Hepatocyte (in vitro differentiated cells): Measurements from ENCODE around the gene ZCCHC24. TPM values are rescaled to one million over a fixed set of nuclear protein-coding genes. Genes with fewer than 3 reads are reported as not detected.

Experiments
- DNase-seq: peaks from one replicate; pipeline ENCODE4 v3.0.0-alpha.2; 2016; ENCODE audit warnings: low spot score
- H2AFZ ChIP-seq: fragments of 200-600 bp; sonication (generic); 2 replicates; pipeline ENCODE4 v1.6.0; 2016; ENCODE audit warnings: antibody characterized with exemption, mild to moderate bottlenecking
- H3K27ac ChIP-seq: fragments of 200-600 bp; sonication (generic); 2 replicates; pipeline ENCODE4 v1.5.1; 2016; ENCODE audit warnings: mild to moderate bottlenecking
- H3K27me3 ChIP-seq: fragments of 200-600 bp; sonication (generic); 2 replicates; pipeline ENCODE4 v1.6.1; 2016
- H3K36me3 ChIP-seq: fragments of 200-600 bp; sonication (generic); replicated peaks from 2 replicates; pipeline ENCODE4 v1.5.1; 2016; ENCODE audit warnings: low read depth; ENCODE audit not compliant: insufficient read depth
- H3K4me1 ChIP-seq: fragments of 200-600 bp; sonication (generic); 2 replicates; pipeline ENCODE4 v1.5.1; 2016; ENCODE audit warnings: mild to moderate bottlenecking, moderate library complexity; ENCODE audit not compliant: insufficient read depth
- H3K4me2 ChIP-seq: fragments of 200-600 bp; sonication (generic); 2 replicates; pipeline ENCODE4 v1.6.0; 2016
- H3K4me3 ChIP-seq: fragments of 200-600 bp; sonication (generic); 2 replicates; pipeline ENCODE4 v1.5.1; 2016; ENCODE audit warnings: mild to moderate bottlenecking
- H3K79me2 ChIP-seq: fragments of 200-600 bp; sonication (generic); 2 replicates; pipeline ENCODE4 v1.6.0; 2017; ENCODE audit warnings: mild to moderate bottlenecking
- H3K9me2 ChIP-seq: fragments of 200-600 bp; sonication (generic); replicated peaks from 2 replicates; pipeline ENCODE4 v1.6.0; 2017; ENCODE audit warnings: mild to moderate bottlenecking; ENCODE audit not compliant: insufficient read depth
- H3K9me3 ChIP-seq: fragments of 200-600 bp; sonication (generic); 2 replicates; pipeline ENCODE4 v1.5.1; 2016; ENCODE audit warnings: low read depth, mild to moderate bottlenecking
- H4K20me1 ChIP-seq: fragments of 200-600 bp; sonication (generic); 2 replicates; pipeline ENCODE4 v1.6.0; 2016; ENCODE audit warnings: mild to moderate bottlenecking; ENCODE audit not compliant: insufficient read depth, poor library complexity, severe bottlenecking
- EZH2 ChIP-seq: fragments of 200-600 bp; sonication (generic); IDR thresholded peaks from 2 replicates; pipeline ENCODE4 v1.6.1; 2016; ENCODE audit warnings: antibody characterized with exemption, mild to moderate bottlenecking, borderline replicate concordance
- EZH2phosphoT487 ChIP-seq: fragments of 200-600 bp; sonication (generic); IDR thresholded peaks from one replicate; pipeline ENCODE4 v1.6.1; 2018; ENCODE audit warnings: antibody characterized with exemption, mild to moderate bottlenecking, low read depth, moderate library complexity; ENCODE audit not compliant: unreplicated experiment, severe bottlenecking
- WGBS: methylation state at CpG from one replicate; pipeline ENCODE4 v1.1.6; 2016; ENCODE audit warnings: low lambda C conversion rate; ENCODE audit errors: missing lambda C conversion rate; 5-methylcytosine and 5-hydroxymethylcytosine counted together
- polyA plus RNA-seq: library from polyadenylated mRNA; unstranded; fragments of >200 nt; fragmentation: Nextera tagmentation; extraction: Ambion mirVana; gene quantifications from 2 replicates; pipeline ENCODE4 v1.2.1, GENCODE V29; 2016
- total RNA-seq: library from RNA; depleted of rRNA; stranded (reverse); fragments of >200 nt; gene quantifications from 2 replicates; pipeline ENCODE4 v1.2.3, GENCODE V29; 2014
- TF ChIP-seq, protein P1 (sequence below): fragments of 200-600 bp; sonication (generic); IDR thresholded peaks from 2 replicates; pipeline ENCODE4 v1.5.1; 2016; ENCODE audit warnings: antibody characterized with exemption, mild to moderate bottlenecking; ENCODE audit not compliant: poor library complexity

The ZCCHC24 gene
- total and polyA plus RNA-seq, 2 experiments from 2014 or later: 20.1 to 20.6 TPM

GRCh38 chr10:79380946-79381721, 64.3 kb downstream of the ZCCHC24 start:
- H3K4me2 ChIP-seq: no peak overlapping the region

DNA sequence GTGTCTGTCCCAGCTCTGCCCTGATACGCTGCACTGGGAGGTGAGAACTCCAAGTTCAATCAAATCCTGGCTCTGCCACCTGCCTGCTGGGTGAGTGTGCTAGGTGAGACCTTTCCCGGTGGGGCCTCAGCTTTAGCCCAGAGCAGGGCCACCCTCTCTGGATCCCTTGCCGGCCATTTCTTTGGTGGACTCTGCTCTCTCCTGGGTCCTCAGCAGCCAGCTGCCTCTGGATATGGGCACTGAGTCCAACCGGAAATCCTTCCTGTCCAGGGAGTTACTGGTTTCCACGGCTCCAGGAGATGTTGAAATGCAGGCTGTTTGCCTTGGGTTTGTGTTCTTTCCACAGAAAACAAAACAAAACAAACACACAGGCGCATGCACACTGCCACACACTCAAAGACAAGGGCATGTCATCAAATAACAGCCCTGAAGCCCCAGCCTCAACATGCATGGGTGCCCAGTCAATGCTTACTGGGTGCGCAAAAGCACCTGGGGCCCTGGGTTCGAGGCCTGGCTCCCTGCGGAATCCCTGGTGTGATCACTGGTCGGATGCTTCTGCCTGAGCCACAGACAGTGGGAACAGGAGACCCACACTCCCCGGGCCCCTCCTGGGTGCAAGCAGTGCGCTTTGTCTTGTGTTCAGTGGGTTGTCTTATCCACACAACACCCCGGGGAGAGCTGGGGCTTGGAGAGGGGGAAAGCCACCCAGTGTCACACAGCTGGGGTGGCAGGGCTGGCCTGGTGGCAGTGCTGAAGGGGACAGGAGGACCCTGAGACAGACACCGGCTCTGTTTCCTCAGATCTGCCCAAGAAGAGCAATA, 65.1 kb downstream of the ZCCHC24 start:
- Histone ChIP-seq H3K4me3 (no peak overlapping the region), H3K9me3 (no peaks in the 10 kb centered on the region), H3K79me2 (no peaks in the 10 kb centered on the region), H4K20me1 (no peaks in the 10 kb centered on the region), H3K27me3 (no peaks in the 10 kb centered on the region), H3K4me1 (peaks cover 28% of the 10 kb centered on the region), H3K27ac (peak overlapping the region; percentile 90), H3K36me3 (no peaks in the 10 kb centered on the region), H2AFZ (no peak overlapping the region), H3K9me2 (no peaks in the 10 kb centered on the region), H3K4me2 (peak overlapping the region; percentile 48)
- TF ChIP-seq EZH2phosphoT487 (no peak), EZH2 (no peak)
- TF ChIP-seq, protein P1, sequence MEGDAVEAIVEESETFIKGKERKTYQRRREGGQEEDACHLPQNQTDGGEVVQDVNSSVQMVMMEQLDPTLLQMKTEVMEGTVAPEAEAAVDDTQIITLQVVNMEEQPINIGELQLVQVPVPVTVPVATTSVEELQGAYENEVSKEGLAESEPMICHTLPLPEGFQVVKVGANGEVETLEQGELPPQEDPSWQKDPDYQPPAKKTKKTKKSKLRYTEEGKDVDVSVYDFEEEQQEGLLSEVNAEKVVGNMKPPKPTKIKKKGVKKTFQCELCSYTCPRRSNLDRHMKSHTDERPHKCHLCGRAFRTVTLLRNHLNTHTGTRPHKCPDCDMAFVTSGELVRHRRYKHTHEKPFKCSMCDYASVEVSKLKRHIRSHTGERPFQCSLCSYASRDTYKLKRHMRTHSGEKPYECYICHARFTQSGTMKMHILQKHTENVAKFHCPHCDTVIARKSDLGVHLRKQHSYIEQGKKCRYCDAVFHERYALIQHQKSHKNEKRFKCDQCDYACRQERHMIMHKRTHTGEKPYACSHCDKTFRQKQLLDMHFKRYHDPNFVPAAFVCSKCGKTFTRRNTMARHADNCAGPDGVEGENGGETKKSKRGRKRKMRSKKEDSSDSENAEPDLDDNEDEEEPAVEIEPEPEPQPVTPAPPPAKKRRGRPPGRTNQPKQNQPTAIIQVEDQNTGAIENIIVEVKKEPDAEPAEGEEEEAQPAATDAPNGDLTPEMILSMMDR: no peak
- peak; percentile 68 for DNase-seq
- 75% methylated on average over 14 of the region's 14 CpGs for WGBS

More at GRCh38 chr10:79380946-79381721, 64.3 kb downstream of the ZCCHC24 start:
- WGBS: 78% methylated on average over 9 of the region's 9 CpGs
- no peaks in the 10 kb centered on the region for H3K27me3 ChIP-seq
- H3K27ac ChIP-seq: peak overlapping the region; percentile 90
- H4K20me1 ChIP-seq: no peaks in the 10 kb centered on the region
- no peaks in the 10 kb centered on the region for H3K9me2 ChIP-seq
- TF ChIP-seq, protein P1: no peak
- no peak for TF ChIP-seq EZH2phosphoT487
- H3K9me3 ChIP-seq: no peaks in the 10 kb centered on the region
- H3K4me1 ChIP-seq: peaks cover 26% of the 10 kb centered on the region
- no peak overlapping the region for H3K4me3 ChIP-seq
- H2AFZ ChIP-seq: no peak overlapping the region
- H3K36me3 ChIP-seq: no peaks in the 10 kb centered on the region
- no peak for DNase-seq
- no peaks in the 10 kb centered on the region for H3K79me2 ChIP-seq

DNA sequence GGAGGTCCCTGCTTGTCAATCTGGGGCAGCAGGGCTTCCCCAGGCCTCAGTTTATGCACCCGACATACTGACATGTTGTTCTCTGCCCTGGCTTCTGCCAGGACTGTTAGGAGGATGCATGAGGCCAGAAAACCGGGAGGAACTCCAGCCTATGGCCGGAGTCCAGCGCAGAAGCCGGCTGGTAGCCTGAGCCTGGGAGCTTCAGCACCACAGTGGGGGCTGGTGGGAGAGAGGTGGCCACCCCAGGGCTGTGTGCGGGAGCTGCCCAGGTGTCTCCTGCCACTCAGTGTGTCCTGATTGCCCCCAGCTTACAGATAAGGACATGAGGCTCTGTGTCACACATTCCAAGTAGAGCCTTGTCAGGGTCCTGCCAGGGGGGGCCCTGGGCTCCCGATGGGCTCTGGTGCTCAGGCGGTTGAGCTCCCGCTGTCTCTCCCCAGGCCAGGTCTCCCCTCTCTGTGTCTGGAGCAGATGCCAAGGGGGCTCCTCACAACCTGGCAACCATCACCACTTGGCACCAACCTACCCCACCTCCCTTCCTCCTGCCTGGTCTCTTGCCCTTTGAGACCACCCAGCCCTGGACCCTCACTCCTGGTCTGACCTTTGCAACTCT, 65.8 kb downstream of the ZCCHC24 start:
- Histone ChIP-seq H4K20me1 (no peaks in the 10 kb centered on the region), H3K9me2 (no peaks in the 10 kb centered on the region), H3K9me3 (no peaks in the 10 kb centered on the region), H2AFZ (no peak overlapping the region), H3K4me3 (no peak overlapping the region), H3K27ac (peak overlapping the region; percentile 89), H3K79me2 (no peaks in the 10 kb centered on the region), H3K27me3 (no peaks in the 10 kb centered on the region), H3K36me3 (no peaks in the 10 kb centered on the region), H3K4me2 (peak overlapping the region; percentile 48), H3K4me1 (peaks cover 33% of the 10 kb centered on the region)
- 80% methylated on average over 9 of the region's 9 CpGs for WGBS
- DNase-seq: no peak
- TF ChIP-seq EZH2phosphoT487 (no peak), EZH2 (no peak)
- TF ChIP-seq, protein P1: no peak
